Measurements from ENCODE around the gene TPST1.
"Not testable (repeated sequence)": the region's sequence is repeated elsewhere in the genome, so short reads cannot be mapped to it uniquely, and the experiment has no call there.

TPST1 gene

GRCh38 chr7:66189695-66190503, 15.2 kb upstream of the TPST1 start:
- no peak for DNase-seq

GRCh38 chr7:66190504-66190857, 14.7 kb upstream of the TPST1 start:
- no peak for DNase-seq

- DNase-seq, result no peak
Observed at GRCh38 chr7:66193146-66193725, 11.9 kb upstream of the TPST1 start.

GRCh38 chr7:66198469-66198868, 6.7 kb upstream of the TPST1 start:
- peak in 1 of 2 experiments; percentile 51 for DNase-seq

GRCh38 chr7:66198956-66199355, 6.2 kb upstream of the TPST1 start:
- DNase-seq, result no peak

GRCh38 chr7:66202441-66202840, 2.7 kb upstream of the TPST1 start:
- no peak for DNase-seq

- DNase-seq, result no peak
Observed at GRCh38 chr7:66205741-66206090, 582 bp downstream of the TPST1 start.

- no peak for DNase-seq
Observed at GRCh38 chr7:66206119-66206933, 1.2 kb downstream of the TPST1 start.

GRCh38 chr7:66206934-66207240, 1.8 kb downstream of the TPST1 start:
- no peak for DNase-seq

GRCh38 chr7:66207540-66207939, 2.4 kb downstream of the TPST1 start:
- DNase-seq, result no peak

- no peak for DNase-seq
Observed at GRCh38 chr7:66211429-66211828, 6.3 kb downstream of the TPST1 start.

GRCh38 chr7:66213637-66214036, 8.5 kb downstream of the TPST1 start:
- DNase-seq, result no peak

GRCh38 chr7:66216687-66217086, 11.6 kb downstream of the TPST1 start:
- no peak for DNase-seq

GRCh38 chr7:66219805-66220204, 14.7 kb downstream of the TPST1 start:
- DNase-seq, result no peak

GRCh38 chr7:66221442-66221841, 16.3 kb downstream of the TPST1 start:
- DNase-seq, result no peak

- no peak for DNase-seq
Observed at GRCh38 chr7:66227808-66228207, 22.7 kb downstream of the TPST1 start.

GRCh38 chr7:66231326-66232216, 26.4 kb downstream of the TPST1 start:
- not testable (repeated sequence) for DNase-seq

GRCh38 chr7:66233638-66234037, 28.5 kb downstream of the TPST1 start:
- no peak for DNase-seq

- DNase-seq, result no peak
Observed at GRCh38 chr7:66236713-66237303, 31.7 kb downstream of the TPST1 start.

- no peak for DNase-seq
Observed at GRCh38 chr7:66237906-66238772, 33.0 kb downstream of the TPST1 start.

GRCh38 chr7:66238773-66239466, 33.8 kb downstream of the TPST1 start:
- DNase-seq, result no peak
